ENCODE results near the gene B3GALT4.

DNA sequence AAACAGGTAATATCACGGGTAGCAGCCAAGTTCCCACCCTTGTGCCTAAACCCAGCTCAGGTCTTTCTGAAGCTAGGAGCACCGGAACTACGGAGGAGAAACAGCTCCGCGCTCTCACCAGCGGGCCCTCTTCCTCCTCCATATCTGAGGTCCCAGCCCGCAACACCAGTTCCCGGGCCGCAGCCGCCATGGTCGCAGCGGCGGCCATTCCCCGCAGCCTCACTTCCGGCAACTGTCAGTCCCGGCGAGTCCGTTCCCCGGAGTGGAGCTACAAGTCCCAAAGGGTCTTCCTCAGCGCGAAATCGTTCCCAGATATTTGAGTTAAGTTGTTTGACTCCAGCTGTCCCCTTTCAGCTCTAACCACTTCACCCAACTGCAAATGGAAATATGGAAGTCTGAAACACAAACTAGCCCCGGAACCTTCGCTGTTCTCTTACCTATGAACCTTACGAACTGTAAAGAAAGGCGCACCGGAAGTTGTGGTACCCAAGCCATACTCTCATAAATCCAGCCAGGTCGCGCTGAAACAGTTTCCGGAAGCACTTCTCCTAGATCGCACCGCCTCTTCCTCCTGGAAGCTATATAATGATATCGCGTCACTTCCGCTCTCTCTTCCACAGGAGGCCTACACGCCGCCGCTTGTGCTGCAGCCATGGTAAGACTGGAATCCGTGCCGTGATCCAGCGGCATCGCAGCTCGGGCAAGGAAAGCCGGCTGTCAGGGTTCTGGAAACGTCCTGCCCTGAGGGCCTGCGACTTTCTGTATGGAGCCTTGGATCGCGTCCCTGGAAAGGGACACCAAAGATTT lies 5.3 kb upstream of the B3GALT4 start, which contains the start of the genes RPS18 and VPS52:
- TF ChIP-seq CHCHD3 (CRISPR knock-in tag; IDR thresholded peaks at IDR 0.05), result no peak
- TF ChIP-seq HNRNPL (IDR thresholded peaks at IDR 0.05; ENCODE audit: low read depth, low read length), result peak; percentile 64; the same call in 1 of the 2 replicates
- TF ChIP-seq, protein P1, sequence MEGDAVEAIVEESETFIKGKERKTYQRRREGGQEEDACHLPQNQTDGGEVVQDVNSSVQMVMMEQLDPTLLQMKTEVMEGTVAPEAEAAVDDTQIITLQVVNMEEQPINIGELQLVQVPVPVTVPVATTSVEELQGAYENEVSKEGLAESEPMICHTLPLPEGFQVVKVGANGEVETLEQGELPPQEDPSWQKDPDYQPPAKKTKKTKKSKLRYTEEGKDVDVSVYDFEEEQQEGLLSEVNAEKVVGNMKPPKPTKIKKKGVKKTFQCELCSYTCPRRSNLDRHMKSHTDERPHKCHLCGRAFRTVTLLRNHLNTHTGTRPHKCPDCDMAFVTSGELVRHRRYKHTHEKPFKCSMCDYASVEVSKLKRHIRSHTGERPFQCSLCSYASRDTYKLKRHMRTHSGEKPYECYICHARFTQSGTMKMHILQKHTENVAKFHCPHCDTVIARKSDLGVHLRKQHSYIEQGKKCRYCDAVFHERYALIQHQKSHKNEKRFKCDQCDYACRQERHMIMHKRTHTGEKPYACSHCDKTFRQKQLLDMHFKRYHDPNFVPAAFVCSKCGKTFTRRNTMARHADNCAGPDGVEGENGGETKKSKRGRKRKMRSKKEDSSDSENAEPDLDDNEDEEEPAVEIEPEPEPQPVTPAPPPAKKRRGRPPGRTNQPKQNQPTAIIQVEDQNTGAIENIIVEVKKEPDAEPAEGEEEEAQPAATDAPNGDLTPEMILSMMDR (CRISPR knock-in tag; IDR thresholded peaks at IDR 0.05), result no peak
- TF ChIP-seq ZNF816 (CRISPR knock-in tag; IDR thresholded peaks at IDR 0.05; ENCODE audit: borderline replicate concordance), result no peak
- TF ChIP-seq SOX13 (IDR thresholded peaks at IDR 0.05), result peak; percentile 58; the same call in 1 of the 2 replicates
- peak in 1 of 2 experiments; percentile 35; a peak in 1 of 4 replicates for TF ChIP-seq SOX13 (CRISPR knock-in tag; conservative IDR thresholded peaks at IDR 0.05 in 1 of 2, IDR thresholded peaks at IDR 0.05 in 1 of 2)
- TF ChIP-seq, protein P2, sequence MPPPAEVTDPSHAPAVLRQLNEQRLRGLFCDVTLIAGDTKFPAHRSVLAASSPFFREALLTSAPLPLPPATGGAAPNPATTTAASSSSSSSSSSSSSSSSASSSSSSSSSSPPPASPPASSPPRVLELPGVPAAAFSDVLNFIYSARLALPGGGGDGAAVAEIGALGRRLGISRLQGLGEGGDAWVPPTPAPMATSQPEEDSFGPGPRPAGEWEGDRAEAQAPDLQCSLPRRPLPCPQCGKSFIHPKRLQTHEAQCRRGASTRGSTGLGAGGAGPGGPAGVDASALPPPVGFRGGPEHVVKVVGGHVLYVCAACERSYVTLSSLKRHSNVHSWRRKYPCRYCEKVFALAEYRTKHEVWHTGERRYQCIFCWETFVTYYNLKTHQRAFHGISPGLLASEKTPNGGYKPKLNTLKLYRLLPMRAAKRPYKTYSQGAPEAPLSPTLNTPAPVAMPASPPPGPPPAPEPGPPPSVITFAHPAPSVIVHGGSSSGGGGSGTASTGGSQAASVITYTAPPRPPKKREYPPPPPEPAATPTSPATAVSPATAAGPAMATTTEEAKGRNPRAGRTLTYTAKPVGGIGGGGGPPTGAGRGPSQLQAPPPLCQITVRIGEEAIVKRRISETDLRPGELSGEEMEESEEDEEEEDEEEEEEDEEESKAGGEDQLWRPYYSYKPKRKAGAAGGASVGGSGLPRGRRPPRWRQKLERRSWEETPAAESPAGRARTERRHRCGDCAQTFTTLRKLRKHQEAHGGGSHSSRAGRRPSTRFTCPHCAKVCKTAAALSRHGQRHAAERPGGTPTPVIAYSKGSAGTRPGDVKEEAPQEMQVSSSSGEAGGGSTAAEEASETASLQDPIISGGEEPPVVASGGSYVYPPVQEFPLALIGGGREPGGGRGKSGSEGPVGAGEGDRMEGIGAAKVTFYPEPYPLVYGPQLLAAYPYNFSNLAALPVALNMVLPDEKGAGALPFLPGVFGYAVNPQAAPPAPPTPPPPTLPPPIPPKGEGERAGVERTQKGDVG (CRISPR knock-in tag; IDR thresholded peaks at IDR 0.05; ENCODE audit: borderline replicate concordance), result peak; percentile 36; the same call in 1 of the 2 replicates
- peak; percentile 99 for TF ChIP-seq MYC (CRISPR knock-in tag; IDR thresholded peaks at IDR 0.05; ENCODE audit: borderline replicate concordance)
- TF ChIP-seq RNF2 (conservative IDR thresholded peaks at IDR 0.05; ENCODE audit: low read depth), result peak; percentile 85
- TF ChIP-seq GFI1 (CRISPR knock-in tag; IDR thresholded peaks at IDR 0.05; ENCODE audit: borderline replicate concordance), result 0 out of 2 replicates have a peak, but pooled peaks have one; percentile 11
- TF ChIP-seq ZNF781 (CRISPR knock-in tag; IDR thresholded peaks at IDR 0.05; ENCODE audit: borderline replicate concordance, not compliant biosample characterization), result peak; percentile 88
- TF ChIP-seq, protein P3, sequence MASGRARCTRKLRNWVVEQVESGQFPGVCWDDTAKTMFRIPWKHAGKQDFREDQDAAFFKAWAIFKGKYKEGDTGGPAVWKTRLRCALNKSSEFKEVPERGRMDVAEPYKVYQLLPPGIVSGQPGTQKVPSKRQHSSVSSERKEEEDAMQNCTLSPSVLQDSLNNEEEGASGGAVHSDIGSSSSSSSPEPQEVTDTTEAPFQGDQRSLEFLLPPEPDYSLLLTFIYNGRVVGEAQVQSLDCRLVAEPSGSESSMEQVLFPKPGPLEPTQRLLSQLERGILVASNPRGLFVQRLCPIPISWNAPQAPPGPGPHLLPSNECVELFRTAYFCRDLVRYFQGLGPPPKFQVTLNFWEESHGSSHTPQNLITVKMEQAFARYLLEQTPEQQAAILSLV (CRISPR knock-in tag; IDR thresholded peaks at IDR 0.05; ENCODE audit: borderline replicate concordance), result peak; percentile 90
- no peak; the same call in none of the 2 replicates for TF ChIP-seq HIVEP1 (CRISPR knock-in tag; IDR thresholded peaks at IDR 0.05)
